Neutrophil (primary cell): ENCODE results near the gene PDCD1.

Source experiments
- H3K27ac ChIP-seq: fragments of 200-600 bp; sonication (generic); 2 replicates; pipeline ENCODE4 v1.5.1; 2016; ENCODE audit warnings: mild to moderate bottlenecking, moderate library complexity
- H3K27me3 ChIP-seq: fragments of 200-600 bp; sonication (generic); 2 replicates; pipeline ENCODE4 v1.6.0; 2016; ENCODE audit warnings: mild to moderate bottlenecking
- H3K36me3 ChIP-seq: fragments of 200-600 bp; sonication (generic); 2 replicates; pipeline ENCODE4 v1.5.1; 2017
- H3K4me1 ChIP-seq, 2 experiments: fragments of 200-600 bp in 1 of 2; sonication (generic) in 1 of 2; 1 replicate in 1 of 2; 2 replicates in 1 of 2; pipeline versions ENCODE4 v1.5.1 to v1.6.1; 2013 to 2016; ENCODE audit warnings: low read depth in 1 of 2, low read length in 1 of 2, mild to moderate bottlenecking in 1 of 2, moderate library complexity in 1 of 2; ENCODE audit not compliant: control insufficient read depth in 1 of 2, insufficient read depth in 1 of 2
- H3K4me3 ChIP-seq, 2 experiments: fragments of 200-600 bp in 1 of 2; sonication (generic) in 1 of 2; 1 replicate in 1 of 2; 2 replicates in 1 of 2; pipeline ENCODE4 v1.5.1; 2013 to 2016; ENCODE audit warnings: low read depth in 1 of 2, low read length in 1 of 2, mild to moderate bottlenecking in 1 of 2, moderate library complexity in 1 of 2
- H3K9me3 ChIP-seq: fragments of 200-600 bp; sonication (generic); 2 replicates; pipeline ENCODE4 v1.5.1; 2016
- CTCF ChIP-seq: fragments of 200-600 bp; sonication (generic); IDR thresholded peaks from 2 replicates; pipeline ENCODE4 v1.5.1; 2016; ENCODE audit warnings: antibody characterized with exemption

Gene PDCD1

GRCh38 chr2:241900251-241901017 lies 41.7 kb upstream of the PDCD1 start:
- Histone ChIP-seq H3K36me3 (no peaks in the 10 kb centered on the region), H3K9me3 (no peaks in the 10 kb centered on the region), H3K27ac (no peak overlapping the region), H3K4me3 (no peak overlapping the region), H3K27me3 (peaks cover 31% of the 10 kb centered on the region), H3K4me1 (no peaks in the 10 kb centered on the region)
- TF ChIP-seq CTCF, result no peak

- Histone ChIP-seq H3K27me3 (peaks cover 31% of the 10 kb centered on the region), H3K9me3 (no peaks in the 10 kb centered on the region), H3K27ac (no peak overlapping the region), H3K4me3 (no peak overlapping the region), H3K4me1 (no peaks in the 10 kb centered on the region), H3K36me3 (no peaks in the 10 kb centered on the region)
- TF ChIP-seq CTCF, result no peak
Measured at GRCh38 chr2:241898463-241899270, 40.0 kb upstream of the PDCD1 start.

- Histone ChIP-seq H3K4me3 (no peak overlapping the region), H3K27me3 (peaks cover 20% of the 10 kb centered on the region), H3K4me1 (no peaks in the 10 kb centered on the region), H3K36me3 (no peaks in the 10 kb centered on the region), H3K9me3 (no peaks in the 10 kb centered on the region), H3K27ac (no peak overlapping the region)
- TF ChIP-seq CTCF, result no peak
Measured at GRCh38 chr2:241897231-241897916, 38.7 kb upstream of the PDCD1 start.

- TF ChIP-seq CTCF, result no peak
- no peaks in the 10 kb centered on the region for H3K4me1 ChIP-seq
- no peaks in the 10 kb centered on the region for H3K36me3 ChIP-seq
- H3K27me3 ChIP-seq, result peaks cover 14% of the 10 kb centered on the region
- H3K9me3 ChIP-seq, result no peaks in the 10 kb centered on the region
- H3K27ac ChIP-seq, result no peak overlapping the region
- H3K4me3 ChIP-seq, result no peak overlapping the region
Measured at GRCh38 chr2:241896746-241897201, 38.1 kb upstream of the PDCD1 start.

GRCh38 chr2:241895712-241896641 lies 37.3 kb upstream of the PDCD1 start:
- Histone ChIP-seq H3K36me3 (no peaks in the 10 kb centered on the region), H3K27me3 (peaks cover 6% of the 10 kb centered on the region), H3K4me3 (no peak overlapping the region), H3K4me1 (no peaks in the 10 kb centered on the region), H3K9me3 (no peaks in the 10 kb centered on the region), H3K27ac (no peak overlapping the region)
- no peak for TF ChIP-seq CTCF
